H9 (cell line): ENCODE data around the gene KCNG1. TPM values are rescaled to one million over a fixed set of nuclear protein-coding genes. Genes with fewer than 3 reads are reported as not detected.

Experiments used
- DNase-seq: peaks from one replicate; pipeline ENCODE4 v3.0.0-alpha.2; 2017
- H2AFZ ChIP-seq: one replicate; pipeline ENCODE4 v1.6.1; 2013; ENCODE audit warnings: mild to moderate bottlenecking, low read length, control low read depth, moderate library complexity
- H2AK5ac ChIP-seq: 2 replicates; pipeline ENCODE4 v1.6.1; 2013; ENCODE audit warnings: low read length, control low read depth, mixed read lengths; ENCODE audit not compliant: insufficient read length
- H2BK120ac ChIP-seq: one replicate; pipeline ENCODE4 v1.6.1; 2013; ENCODE audit warnings: low read depth, mild to moderate bottlenecking, low read length, control low read depth, inconsistent platforms; ENCODE audit not compliant: poor library complexity, severe bottlenecking
- H2BK12ac ChIP-seq: 2 replicates; pipeline ENCODE4 v1.6.1; 2013; ENCODE audit warnings: low read length, control low read depth, mixed read lengths, low read depth; ENCODE audit not compliant: insufficient read length
- H2BK15ac ChIP-seq: 2 replicates; pipeline ENCODE4 v1.6.1; 2013; ENCODE audit warnings: low read depth, low read length, control low read depth
- H2BK20ac ChIP-seq: one replicate; pipeline ENCODE4 v1.6.1; 2013; ENCODE audit warnings: low read depth, mild to moderate bottlenecking, low read length, control low read depth, inconsistent platforms; ENCODE audit not compliant: poor library complexity, severe bottlenecking
- H2BK5ac ChIP-seq: 2 replicates; pipeline ENCODE4 v1.6.1; 2013; ENCODE audit warnings: low read length, control low read depth, mixed read lengths; ENCODE audit not compliant: insufficient read length
- H3K14ac ChIP-seq: 2 replicates; pipeline ENCODE4 v1.6.1; 2013; ENCODE audit warnings: low read length, control low read depth; ENCODE audit not compliant: insufficient read depth
- H3K18ac ChIP-seq: 2 replicates; pipeline ENCODE4 v1.6.1; 2013; ENCODE audit warnings: low read depth, mild to moderate bottlenecking, mixed read lengths, low read length, control low read depth; ENCODE audit not compliant: insufficient read length
- H3K23ac ChIP-seq: 2 replicates; pipeline ENCODE4 v1.6.1; 2013; ENCODE audit warnings: low read length, control low read depth, mixed read lengths, low read depth; ENCODE audit not compliant: insufficient read length
- H3K23me2 ChIP-seq: 2 replicates; pipeline ENCODE4 v1.6.1; 2013; ENCODE audit warnings: low read depth, mild to moderate bottlenecking, mixed read lengths, low read length, control low read depth; ENCODE audit not compliant: insufficient read length, poor library complexity, severe bottlenecking
- H3K27ac ChIP-seq: 2 replicates; pipeline ENCODE4 v1.5.1; 2013; ENCODE audit warnings: low read length, control low read depth, mixed read lengths, low read depth; ENCODE audit not compliant: insufficient read length
- H3K27me3 ChIP-seq: 2 replicates; pipeline ENCODE4 v1.6.1; 2013; ENCODE audit warnings: low read length, control low read depth, inconsistent platforms; ENCODE audit not compliant: insufficient read depth
- H3K4ac ChIP-seq: 2 replicates; pipeline ENCODE4 v1.6.1; 2013; ENCODE audit warnings: low read depth, mild to moderate bottlenecking, control low read depth, inconsistent platforms, low read length, moderate library complexity
- H3K4me1 ChIP-seq: 2 replicates; pipeline ENCODE4 v1.6.1; 2013; ENCODE audit warnings: low read length, control low read depth, inconsistent platforms; ENCODE audit not compliant: insufficient read depth
- H3K4me2 ChIP-seq: 2 replicates; pipeline ENCODE4 v1.6.1; 2013; ENCODE audit warnings: low read length, control low read depth, mixed read lengths; ENCODE audit not compliant: insufficient read length, insufficient read depth
- H3K56ac ChIP-seq: 2 replicates; pipeline ENCODE4 v1.6.1; 2013; ENCODE audit warnings: low read depth, mild to moderate bottlenecking, mixed read lengths, low read length, control low read depth; ENCODE audit not compliant: insufficient read length
- H3K79me1 ChIP-seq: 2 replicates; pipeline ENCODE4 v1.6.1; 2013; ENCODE audit warnings: low read depth, mild to moderate bottlenecking, moderate library complexity, low read length, control low read depth, inconsistent platforms; ENCODE audit not compliant: insufficient read depth, poor library complexity, severe bottlenecking
- H3K79me2 ChIP-seq: 2 replicates; pipeline ENCODE4 v1.6.1; 2013; ENCODE audit warnings: low read length, control low read depth, inconsistent platforms; ENCODE audit not compliant: insufficient read depth
- H3K9ac ChIP-seq: 2 replicates; pipeline ENCODE4 v1.6.1; 2013; ENCODE audit warnings: low read length, control low read depth, mixed read lengths; ENCODE audit not compliant: insufficient read length; ENCODE audit errors: extremely low read depth
- H3K9me3 ChIP-seq: one replicate; pipeline ENCODE4 v1.6.1; 2013; ENCODE audit warnings: low read depth, low read length, inconsistent platforms; ENCODE audit not compliant: control insufficient read depth
- H3T11ph ChIP-seq: one replicate; pipeline ENCODE4 v1.6.1; 2013; ENCODE audit warnings: mild to moderate bottlenecking, low read length, control low read depth, inconsistent platforms
- H4K20me1 ChIP-seq: one replicate; pipeline ENCODE4 v1.6.1; 2013; ENCODE audit not compliant: control insufficient read depth, insufficient read length, insufficient read depth
- H4K5ac ChIP-seq: 2 replicates; pipeline ENCODE4 v1.6.1; 2013; ENCODE audit warnings: low read depth, mild to moderate bottlenecking, mixed read lengths, low read length, control low read depth; ENCODE audit not compliant: insufficient read length
- H4K8ac ChIP-seq: replicated peaks from 2 replicates; pipeline ENCODE4 v1.6.1; 2013; ENCODE audit warnings: low read length, control low read depth, mixed read lengths, low read depth; ENCODE audit not compliant: insufficient read length
- H4K91ac ChIP-seq: 2 replicates; pipeline ENCODE4 v1.6.1; 2013; ENCODE audit warnings: low read depth, mild to moderate bottlenecking, moderate library complexity, mixed read lengths, low read length, control low read depth; ENCODE audit not compliant: insufficient read length
- H3K27ac Mint-ChIP-seq, 3 experiments: 2 replicates in 2 of 3; 3 replicates in 1 of 3; pipeline ENCODE4 v1.8.0; 2020 to 2021; ENCODE audit warnings: mixed read lengths in 3 of 3, mild to moderate bottlenecking in 1 of 3, moderate library complexity in 1 of 3
- H3K27me3 Mint-ChIP-seq: 2 replicates; pipeline ENCODE4 v1.8.0; 2021; ENCODE audit warnings: low read depth, mild to moderate bottlenecking, moderate library complexity, mixed read lengths
- H3K36me3 Mint-ChIP-seq, 3 experiments: 2 replicates in 2 of 3; 3 replicates in 1 of 3; pipeline ENCODE4 v1.8.0; 2020 to 2021; ENCODE audit warnings: low read depth in 3 of 3, mixed read lengths in 3 of 3; ENCODE audit not compliant: insufficient read depth in 1 of 3
- H3K4me1 Mint-ChIP-seq, 2 experiments: 2 replicates each; pipeline ENCODE4 v1.8.0; 2020; ENCODE audit warnings: mixed read lengths in 2 of 2
- H3K4me3 Mint-ChIP-seq, 2 experiments: 2 replicates in 1 of 2; 3 replicates in 1 of 2; pipeline ENCODE4 v1.8.0; 2020 to 2021; ENCODE audit warnings: mild to moderate bottlenecking in 2 of 2, mixed read lengths in 2 of 2, moderate library complexity in 1 of 2
- H3K9me3 Mint-ChIP-seq, 2 experiments: 2 replicates in 1 of 2; 3 replicates in 1 of 2; pipeline ENCODE4 v1.8.0; 2020; ENCODE audit warnings: mild to moderate bottlenecking in 2 of 2, mixed read lengths in 2 of 2, moderate library complexity in 1 of 2
- CTCF ChIP-seq: fragments of 200-600 bp; sonication (generic); conservative IDR thresholded peaks from 3 replicates; pipeline ENCODE4 v1.8.0; 2021; ENCODE audit warnings: antibody characterized with exemption, mild to moderate bottlenecking
- WGBS: extraction: QIAGEN DNeasy Blood & Tissue Kit; methylation state at CpG from one replicate; pipeline ENCODE4 v1.1.7; 2013; ENCODE audit warnings: missing lambda C conversion rate, low lambda C conversion rate, mixed read lengths; ENCODE audit not compliant: insufficient read length; ENCODE audit errors: extremely low coverage; 5-methylcytosine and 5-hydroxymethylcytosine counted together
- total RNA-seq: library from RNA; stranded (reverse); gene quantifications from 2 replicates; pipeline ENCODE4 v1.2.1, GENCODE V29; 2021

The KCNG1 gene
- total RNA-seq, 1 experiment from 2014 or later = 13.2 TPM

GRCh38 chr20:51029963-51030920 is 7.3 kb upstream of the KCNG1 start:
- Histone ChIP-seq H4K8ac (no peak overlapping the region), H3K23me2 (no peaks in the 10 kb centered on the region), H2AK5ac (no peak overlapping the region), H3K4ac (no peak overlapping the region), H2BK15ac (no peak overlapping the region), H3K4me1 (no peaks in the 10 kb centered on the region), H2BK120ac (no peak overlapping the region), H4K91ac (no peak overlapping the region), H3K79me2 (no peaks in the 10 kb centered on the region), H4K20me1 (no peaks in the 10 kb centered on the region), H3K27me3 (peaks cover 1% of the 10 kb centered on the region; the same call in 1 of the 2 replicates), H2AFZ (no peak overlapping the region), H3K9me3 (no peaks in the 10 kb centered on the region), H2BK12ac (no peak overlapping the region), H3K14ac (no peak overlapping the region), H2BK20ac (no peak overlapping the region), H4K5ac (no peak overlapping the region), H2BK5ac (no peak overlapping the region), H3T11ph (no peak overlapping the region), H3K79me1 (no peaks in the 10 kb centered on the region), H3K4me2 (no peak overlapping the region), H3K23ac (no peak overlapping the region), H3K56ac (no peak overlapping the region), H3K27ac (no peak overlapping the region), H3K9ac (no peak overlapping the region), H3K18ac (no peak overlapping the region)
- no peak for TF ChIP-seq CTCF
- Mint-ChIP-seq H3K4me1 (peaks cover 5 to 12% of the 10 kb centered on the region in 2 experiments), H3K4me3 (no peak overlapping the region), H3K27ac (no peak overlapping the region), H3K36me3 (peaks cover 0 to 9% (median 0%) of the 10 kb centered on the region in 3 experiments; a peak in 2 of 7 replicates), H3K9me3 (peaks cover 11 to 12% of the 10 kb centered on the region in 2 experiments), H3K27me3 (peaks cover 55% of the 10 kb centered on the region)
- no peak for DNase-seq
- WGBS = no CpG with 5 or more reads among the region's 17 CpGs
